K562 (cell line): ENCODE measurements around the gene CITED2. TPM values are rescaled to one million over a fixed set of nuclear protein-coding genes. Genes with fewer than 3 reads are reported as not detected.

ENCODE experiments used
- ATAC-seq: fragments of 200-7000 bp; cut with Tn5 transposase; 3 replicates; pipeline ENCODE4 v1.9.1; 2020; ENCODE audit warnings: moderate library complexity
- BruUV-seq: library from RNA; stranded (reverse); fragments of 400-500 nt; replicated peaks from 2 replicates; lab custom pipeline; 2021; lab: Mats Ljungman, UMichigan
- CTCF ChIA-PET: fragments of 300-600 bp; formaldehyde crosslinking; extraction: SDS; loops from one replicate; lab custom pipeline; 2021; ENCODE audit warnings: low intra/inter-chr PET ratio; lab: Yijun Ruan, JAX
- POLR2A ChIA-PET: fragments of 300-600, 350-650 bp; sonication (Branson Sonifier 250); formaldehyde crosslinking; extraction: SDS; loops from one replicate; lab custom pipeline; 2021; ENCODE audit warnings: antibody characterized with exemption, inconsistent platforms; lab: Yijun Ruan, JAX
- DNase-seq, 4 experiments: peaks; one replicate each; pipeline versions ENCODE4 v3.0.0 to v3.0.0-alpha.2; 2011 to 2018; ENCODE audit warnings: low spot score in 3 of 4, mixed read lengths in 3 of 4; ENCODE audit errors: extremely low read depth in 1 of 4
- FAIRE-seq: peaks from 2 replicates; lab custom pipeline; 2011; peaks lifted over from hg19 to GRCh38; lab: Jason Lieb, UNC
- H2AFZ ChIP-seq: 2 replicates; pipeline ENCODE4 v1.6.0; 2011; ENCODE audit warnings: low read depth, low read length, control low read depth, inconsistent platforms
- H3K27ac ChIP-seq: fragments of 200-600 bp; 3 replicates; pipeline ENCODE4 v1.8.0; 2011; ENCODE audit warnings: low read depth, mild to moderate bottlenecking, control low read depth, inconsistent platforms, low read length, moderate library complexity, mixed read lengths; ENCODE audit errors: extremely low read depth
- H3K27me3 ChIP-seq, 2 experiments: fragments of 300-600 bp in 1 of 2; 2 replicates in 1 of 2; 3 replicates in 1 of 2; pipeline versions ENCODE4 v1.6.0 to v1.8.0; 2011; ENCODE audit warnings: inconsistent platforms in 2 of 2, low read length in 2 of 2, mild to moderate bottlenecking in 1 of 2, mixed read lengths in 1 of 2, moderate library complexity in 1 of 2; ENCODE audit not compliant: control insufficient read depth in 2 of 2, insufficient read depth in 2 of 2
- H3K36me3 ChIP-seq: fragments of 300-600 bp; 3 replicates; pipeline ENCODE4 v1.8.0; 2011; ENCODE audit warnings: mild to moderate bottlenecking, low read length, inconsistent platforms; ENCODE audit not compliant: control insufficient read depth, insufficient read depth
- H3K4me1 ChIP-seq, 2 experiments: fragments of 200-600 bp in 1 of 2; replicated peaks in 1 of 2; 2 replicates in 1 of 2; 3 replicates in 1 of 2; pipeline versions ENCODE4 v1.5.1 to v1.8.0; 2011; ENCODE audit warnings: inconsistent platforms in 2 of 2, low read length in 2 of 2, mild to moderate bottlenecking in 1 of 2, mixed read lengths in 1 of 2, moderate library complexity in 1 of 2; ENCODE audit not compliant: control insufficient read depth in 2 of 2, insufficient read depth in 2 of 2
- H3K4me2 ChIP-seq: 2 replicates; pipeline ENCODE4 v1.6.1; 2011; ENCODE audit warnings: low read length, control low read depth, inconsistent platforms, mixed read lengths; ENCODE audit not compliant: insufficient read depth
- H3K4me3 ChIP-seq: fragments of 200-600 bp; sonication (generic), shearing (Covaris generic); 2 replicates; pipeline ENCODE4 v1.5.1; 2016; ENCODE audit warnings: control low read depth, inconsistent platforms
- H3K79me2 ChIP-seq: fragments of 200-600 bp; 3 replicates; pipeline ENCODE4 v1.8.0; 2011; ENCODE audit warnings: low read length, inconsistent platforms; ENCODE audit not compliant: control insufficient read depth, insufficient read depth
- H3K9ac ChIP-seq, 2 experiments: 2 replicates each; pipeline versions ENCODE4 v1.6.0 to v1.6.1; 2011; ENCODE audit warnings: low read depth in 2 of 2, low read length in 2 of 2, control low read depth in 1 of 2, inconsistent platforms in 1 of 2, mild to moderate bottlenecking in 1 of 2, mixed read lengths in 1 of 2; ENCODE audit not compliant: insufficient read depth in 1 of 2
- H3K9me1 ChIP-seq: one replicate; pipeline ENCODE4 v1.6.0; 2011; ENCODE audit warnings: inconsistent platforms, mild to moderate bottlenecking, low read length, moderate library complexity; ENCODE audit not compliant: control insufficient read depth, insufficient read depth
- H3K9me3 ChIP-seq: replicated peaks from 2 replicates; pipeline ENCODE4 v1.5.1; 2011; ENCODE audit warnings: low read depth, low read length, inconsistent platforms; ENCODE audit not compliant: control insufficient read depth, insufficient read depth
- H4K20me1 ChIP-seq: replicated peaks from 2 replicates; pipeline ENCODE4 v1.6.1; 2011; ENCODE audit warnings: low read length, inconsistent platforms, mixed read lengths; ENCODE audit not compliant: control insufficient read depth, insufficient read depth
- DIDO1 ChIP-seq: fragments of 450-650 bp; IDR thresholded peaks from 2 replicates; pipeline ENCODE4 v1.6.1; 2016; ENCODE audit warnings: low read depth, missing biosample characterization, missing genetic modification characterization
- ETS2 ChIP-seq: IDR thresholded peaks from 2 replicates; pipeline ENCODE4 v1.6.1; 2016; ENCODE audit warnings: borderline replicate concordance, missing genetic modification characterization, mild to moderate bottlenecking, moderate library complexity, missing compliant biosample characterization; ENCODE audit not compliant: poor library complexity, severe bottlenecking
- JUNB ChIP-seq: fragments of 450-650 bp; formaldehyde crosslinking; conservative IDR thresholded peaks from 2 replicates; pipeline ENCODE4 v1.4.0; 2020; ENCODE audit warnings: mild to moderate bottlenecking
- KLF10 ChIP-seq: fragments of 250-450 bp; sonication (Bioruptor Pico); IDR thresholded peaks from 2 replicates; pipeline ENCODE4 v1.6.1; 2021; ENCODE audit warnings: matching md5 sums
- MBD2 ChIP-seq: sonication (generic); IDR thresholded peaks from 2 replicates; pipeline ENCODE4 v1.6.1; 2016; ENCODE audit warnings: low read depth, borderline replicate concordance
- NR1H2 ChIP-seq: sonication (generic); formaldehyde crosslinking; IDR thresholded peaks from 2 replicates; pipeline ENCODE4 v1.4.0; 2020; ENCODE audit warnings: mild to moderate bottlenecking, missing genetic modification reagents
- POLR2G ChIP-seq: fragments of 200-400 bp; formaldehyde crosslinking; IDR thresholded peaks from 2 replicates; pipeline ENCODE4 v1.6.1; 2017; ENCODE audit warnings: low read depth, mild to moderate bottlenecking, antibody characterized with exemption, low read length, moderate library complexity
- PTTG1 ChIP-seq: fragments of 450-650 bp; IDR thresholded peaks from 2 replicates; pipeline ENCODE4 v1.6.1; 2016; ENCODE audit warnings: low read depth, mild to moderate bottlenecking, missing genetic modification characterization, missing compliant biosample characterization
- TEAD1 ChIP-seq, 2 experiments: fragments of 450-650 bp in 1 of 2; sonication (generic) in 1 of 2; formaldehyde crosslinking; IDR thresholded peaks; 2 replicates each; pipeline versions ENCODE4 v1.4.0 to v1.8.0; 2020 to 2022; ENCODE audit warnings: mild to moderate bottlenecking in 2 of 2, missing genetic modification reagents in 1 of 2
- USF1 ChIP-seq: sonication (generic); formaldehyde crosslinking; IDR thresholded peaks from 2 replicates; pipeline ENCODE4 v1.9.0; 2022; ENCODE audit warnings: mild to moderate bottlenecking, missing genetic modification reagents
- ZSCAN29 ChIP-seq: fragments of 450-650 bp; IDR thresholded peaks from 2 replicates; pipeline ENCODE4 v1.6.1; 2017
- WGBS: fragments of 100-300 bp; shearing (Covaris generic); methylation state at CpG from one replicate; pipeline ENCODE4 v1.1.6; 2016; ENCODE audit warnings: low coverage, mixed read lengths; ENCODE audit not compliant: insufficient coverage; ENCODE audit errors: missing lambda C conversion rate; 5-methylcytosine and 5-hydroxymethylcytosine counted together
- in situ Hi-C: fragments of 300-500 bp; cut with MboI; formaldehyde crosslinking; loops from 4 replicates; pipeline ENCODE4 v1.15.0; 2018; ENCODE audit warnings: inconsistent platforms, mixed read lengths
- intact Hi-C: fragments of 100-400 bp; cut with micrococcal nuclease; formaldehyde crosslinking; loops from 2 replicates; pipeline ENCODE4 v1.14.2; 2022
- polyA plus RNA-seq, 8 experiments: library from polyadenylated mRNA; depleted of rRNA in 4 of 8; stranded (reverse) in 5 of 8; unstranded in 3 of 8; fragments of >200 nt; fragmentation: Nextera tagmentation in 2 of 8; fragmentation: Illumina TruSeq in 1 of 8; extraction: Ambion mirVana in 2 of 8; extraction: Trizol in 1 of 8; gene quantifications; 2 replicates each; pipeline versions ENCODE4 v1.2.1 to v1.2.3, GENCODE V29; 2011 to 2014; ENCODE audit warnings: inconsistent platforms in 1 of 8, missing spikeins in 1 of 8
- total RNA-seq, 7 experiments: library from RNA; depleted of rRNA in 6 of 7; stranded (reverse); fragments of >200 nt in 6 of 7; fragmentation: Illumina TruSeq in 2 of 7; extraction: Trizol in 2 of 7; gene quantifications; 2 replicates each; pipeline versions ENCODE4 v1.2.1 to v1.2.3, GENCODE V29; 2011 to 2021; ENCODE audit warnings: low replicate concordance in 1 of 7
- TF ChIP-seq, protein P1 (sequence below): fragments of 250-450 bp; sonication (Bioruptor Pico); IDR thresholded peaks from 2 replicates; pipeline ENCODE4 v1.5.0; 2021; ENCODE audit warnings: mild to moderate bottlenecking, borderline replicate concordance
- TF ChIP-seq, protein P2 (sequence below): fragments of 250-450 bp; sonication (Bioruptor Pico); IDR thresholded peaks from 2 replicates; pipeline ENCODE4 v1.5.0; 2021

CITED2 gene
- total and polyA plus RNA-seq, 9 of the 15 experiments (the other 6 are each of a cell fraction or from before 2014, with no cell fraction given): 0.21 to 86.1 (median 17.5) TPM

GRCh38 chr6:139368661-139369060 is 5.8 kb downstream of the CITED2 start:
- no peaks in the 10 kb centered on the region for H3K27me3 ChIP-seq
- ATAC-seq (no peak), DNase-seq (no peak), FAIRE-seq (no peak)
- H3K9me3 ChIP-seq: no peaks in the 10 kb centered on the region
- H3K27ac ChIP-seq: no peak overlapping the region
- in situ Hi-C loops (loop anchor here (5.0 to 10.0 kb wide), 3 partner anchors 626 to 1254 kb away; no protein-coding TSS in a partner anchor), intact Hi-C loops (loop anchor here (1.0 to 10.0 kb wide), 4 partner anchors 559 to 1554 kb away; no protein-coding TSS in a partner anchor)
- H2AFZ ChIP-seq: no peak overlapping the region
- ChIA-PET POLR2A (no interaction called here), CTCF (interaction anchor here (1.8 kb wide), 1 partner anchor 628 kb away, joined by 11 read pairs; no protein-coding TSS in a partner anchor)
- no peaks in the 10 kb centered on the region for H3K9me1 ChIP-seq
- peaks cover 7 to 24% of the 10 kb centered on the region in 2 experiments for H3K4me1 ChIP-seq
- no peak overlapping the region for H3K4me2 ChIP-seq
- no peak overlapping the region for H3K4me3 ChIP-seq
- H4K20me1 ChIP-seq: peaks cover 13% of the 10 kb centered on the region; the same call in 1 of the 2 replicates
- H3K79me2 ChIP-seq: peaks cover 30% of the 10 kb centered on the region
- 43% methylated on average over 1 of the region's 1 CpG for WGBS
- no TSS peak for BruUV-seq
- H3K36me3 ChIP-seq: peaks cover 24% of the 10 kb centered on the region
- TF ChIP-seq, protein P1, sequence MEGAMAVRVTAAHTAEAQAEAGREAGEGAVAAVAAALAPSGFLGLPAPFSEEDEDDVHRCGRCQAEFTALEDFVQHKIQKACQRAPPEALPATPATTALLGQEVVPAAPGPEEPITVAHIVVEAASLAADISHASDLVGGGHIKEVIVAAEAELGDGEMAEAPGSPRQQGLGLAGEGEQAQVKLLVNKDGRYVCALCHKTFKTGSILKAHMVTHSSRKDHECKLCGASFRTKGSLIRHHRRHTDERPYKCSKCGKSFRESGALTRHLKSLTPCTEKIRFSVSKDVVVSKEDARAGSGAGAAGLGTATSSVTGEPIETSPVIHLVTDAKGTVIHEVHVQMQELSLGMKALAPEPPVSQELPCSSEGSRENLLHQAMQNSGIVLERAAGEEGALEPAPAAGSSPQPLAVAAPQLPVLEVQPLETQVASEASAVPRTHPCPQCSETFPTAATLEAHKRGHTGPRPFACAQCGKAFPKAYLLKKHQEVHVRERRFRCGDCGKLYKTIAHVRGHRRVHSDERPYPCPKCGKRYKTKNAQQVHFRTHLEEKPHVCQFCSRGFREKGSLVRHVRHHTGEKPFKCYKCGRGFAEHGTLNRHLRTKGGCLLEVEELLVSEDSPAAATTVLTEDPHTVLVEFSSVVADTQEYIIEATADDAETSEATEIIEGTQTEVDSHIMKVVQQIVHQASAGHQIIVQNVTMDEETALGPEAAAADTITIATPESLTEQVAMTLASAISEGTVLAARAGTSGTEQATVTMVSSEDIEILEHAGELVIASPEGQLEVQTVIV: no peak
- TF ChIP-seq MBD2: no peak
- no peak for TF ChIP-seq JUNB
- TF ChIP-seq ZSCAN29: no peak
- TF ChIP-seq ETS2 (tag): no peak
- TF ChIP-seq, protein P2, sequence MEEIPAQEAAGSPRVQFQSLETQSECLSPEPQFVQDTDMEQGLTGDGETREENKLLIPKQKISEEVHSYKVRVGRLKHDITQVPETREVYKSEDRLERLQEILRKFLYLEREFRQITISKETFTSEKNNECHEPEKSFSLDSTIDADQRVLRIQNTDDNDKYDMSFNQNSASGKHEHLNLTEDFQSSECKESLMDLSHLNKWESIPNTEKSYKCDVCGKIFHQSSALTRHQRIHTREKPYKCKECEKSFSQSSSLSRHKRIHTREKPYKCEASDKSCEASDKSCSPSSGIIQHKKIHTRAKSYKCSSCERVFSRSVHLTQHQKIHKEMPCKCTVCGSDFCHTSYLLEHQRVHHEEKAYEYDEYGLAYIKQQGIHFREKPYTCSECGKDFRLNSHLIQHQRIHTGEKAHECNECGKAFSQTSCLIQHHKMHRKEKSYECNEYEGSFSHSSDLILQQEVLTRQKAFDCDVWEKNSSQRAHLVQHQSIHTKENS (CRISPR knock-in tag): no peak
- no peak for TF ChIP-seq NR1H2 (CRISPR knock-in tag)
- no peak for TF ChIP-seq PTTG1 (tag)
- no peak for TF ChIP-seq KLF10 (CRISPR knock-in tag)
- TF ChIP-seq USF1 (CRISPR knock-in tag): no peak
- no peak for TF ChIP-seq POLR2G
- TF ChIP-seq DIDO1 (tag): no peak
- no peak for TF ChIP-seq TEAD1 (CRISPR knock-in tag; IDR thresholded peaks at IDR 0.05)
- H3K9ac ChIP-seq: no peak overlapping the region
